NCI-H526 treated with DMSO at 0.1 percent for 48 hours (cell line): Measurements from ENCODE around the gene ATP7B.
"Not testable (repeated sequence)": the region's sequence is repeated elsewhere in the genome, so short reads cannot be mapped to it uniquely, and the experiment has no call there.

Experiments used
- DNase-seq: peaks from one replicate; lab custom pipeline; 2025; lab: John Stamatoyannopoulos, UW

Gene ATP7B

GRCh38 chr13:52010890-52011631 is at the start of gene ATP7B:
ATP7B (minus strand) TSS chr13:52011450; CDS start chr13:52011337, 113 bp downstream.
- peak; percentile 61 for DNase-seq

GRCh38 chr13:52053460-52053859 is 42.2 kb upstream of the ATP7B start:
- no peak for DNase-seq

DNA sequence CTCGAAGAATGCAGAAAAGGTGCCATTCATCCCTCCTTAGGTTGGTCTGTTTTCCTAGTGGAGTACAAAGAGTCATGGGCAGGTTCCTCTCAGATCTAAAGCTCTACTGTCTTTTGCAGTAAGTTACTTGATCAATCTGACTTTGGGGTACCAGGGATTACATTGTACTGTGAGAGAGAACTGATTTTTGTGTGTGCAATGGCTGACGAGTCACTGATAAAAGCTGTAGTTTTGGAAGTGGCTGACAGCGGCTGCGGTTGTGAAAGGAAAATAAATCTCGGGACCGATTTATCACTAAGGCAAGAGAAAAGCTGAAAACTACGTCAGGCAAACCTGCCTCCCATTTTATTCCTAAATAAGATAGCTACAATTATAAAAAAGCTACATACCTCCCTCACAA is 40.1 kb upstream of the ATP7B start:
- no peak for DNase-seq

DNA sequence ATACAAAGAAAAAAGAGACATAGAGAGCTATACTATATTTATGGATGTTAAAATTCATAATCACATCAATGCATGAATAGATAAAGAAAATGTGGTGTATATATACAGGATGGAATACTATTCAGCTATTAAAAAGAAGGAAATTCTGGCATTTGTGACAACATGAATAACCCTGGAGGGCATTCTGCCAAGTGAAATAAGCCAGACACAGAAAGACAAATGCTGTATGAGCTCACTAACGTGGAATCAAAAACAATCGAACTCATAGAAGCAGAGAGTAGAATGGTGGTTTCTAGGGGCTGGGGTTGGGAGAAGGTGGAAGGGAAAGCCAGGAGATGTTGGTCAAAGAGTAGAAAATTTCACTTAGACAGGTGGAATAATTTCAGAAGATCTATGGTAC is 37.3 kb upstream of the ATP7B start:
- no peak for DNase-seq

GRCh38 chr13:52047463-52047862 is 36.2 kb upstream of the ATP7B start:
- DNase-seq, result no peak

DNA sequence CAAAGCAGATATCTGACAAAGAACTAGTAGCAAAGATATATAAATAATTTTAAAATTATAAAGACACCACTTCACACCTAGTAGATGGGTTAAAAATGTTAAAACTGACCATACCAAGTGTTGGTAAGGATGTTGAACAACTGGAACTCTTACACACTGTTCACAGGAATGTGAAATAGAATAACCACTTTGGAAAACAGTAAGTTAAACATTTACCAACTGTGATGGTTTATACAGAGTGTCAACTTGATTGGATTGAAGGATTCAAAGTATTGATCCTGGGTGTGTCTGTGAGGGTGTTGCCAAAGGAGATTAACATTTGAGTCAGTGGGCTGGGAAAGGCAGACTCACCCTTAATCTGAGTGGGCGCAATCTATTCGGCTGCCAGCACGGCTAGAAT is 32.4 kb upstream of the ATP7B start:
- no peak for DNase-seq

- DNase-seq, result no peak
Observed at GRCh38 chr13:52036037-52036436, 24.8 kb upstream of the ATP7B start.

DNA sequence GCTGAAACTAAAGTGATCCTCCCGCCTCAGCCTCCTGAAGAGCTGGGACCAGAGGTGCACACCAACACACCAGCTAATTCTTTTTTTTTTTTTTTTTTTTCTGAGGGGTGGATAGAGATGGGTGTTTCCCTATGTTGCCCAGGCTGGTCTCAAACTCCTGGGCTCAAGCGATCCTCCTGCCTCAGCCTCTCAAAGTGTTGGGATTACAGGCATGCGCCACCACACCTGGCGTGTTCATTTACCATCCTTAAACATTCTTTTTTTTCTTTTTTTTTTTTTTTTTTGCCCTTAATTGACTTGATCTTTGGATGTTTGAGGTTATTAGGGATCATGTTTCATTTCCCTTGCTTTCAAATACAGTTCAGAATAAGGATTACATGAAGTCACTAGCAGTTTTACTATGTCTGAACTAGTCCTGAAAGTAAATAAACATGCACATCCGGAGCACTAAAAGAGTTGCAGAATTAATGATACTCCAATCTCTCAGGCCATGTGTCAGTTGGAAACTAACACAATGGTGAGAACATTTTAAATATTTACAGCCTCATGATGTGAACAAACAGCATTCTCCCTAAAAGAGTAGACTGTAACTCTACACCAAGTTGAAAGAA is 23.5 kb upstream of the ATP7B start:
- no peak for DNase-seq

DNA sequence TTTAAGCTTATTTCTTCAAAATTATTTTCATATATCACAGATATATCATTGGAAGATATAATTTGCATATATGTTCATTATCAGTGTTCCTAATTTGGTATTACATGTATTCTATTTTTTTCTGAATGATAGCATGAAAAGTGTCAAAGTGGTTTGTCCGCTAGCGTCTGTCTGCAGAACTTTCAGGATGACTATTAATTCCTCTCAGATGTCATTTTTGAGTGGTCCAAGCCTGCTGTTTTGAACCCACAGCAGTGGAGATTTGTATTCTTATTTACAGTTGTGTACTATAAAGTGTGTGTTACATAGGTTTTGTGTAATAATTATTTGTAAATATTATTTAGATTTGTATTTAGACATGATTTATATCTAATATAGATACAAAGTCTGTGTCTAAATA is 21.8 kb upstream of the ATP7B start:
- no peak for DNase-seq

DNA sequence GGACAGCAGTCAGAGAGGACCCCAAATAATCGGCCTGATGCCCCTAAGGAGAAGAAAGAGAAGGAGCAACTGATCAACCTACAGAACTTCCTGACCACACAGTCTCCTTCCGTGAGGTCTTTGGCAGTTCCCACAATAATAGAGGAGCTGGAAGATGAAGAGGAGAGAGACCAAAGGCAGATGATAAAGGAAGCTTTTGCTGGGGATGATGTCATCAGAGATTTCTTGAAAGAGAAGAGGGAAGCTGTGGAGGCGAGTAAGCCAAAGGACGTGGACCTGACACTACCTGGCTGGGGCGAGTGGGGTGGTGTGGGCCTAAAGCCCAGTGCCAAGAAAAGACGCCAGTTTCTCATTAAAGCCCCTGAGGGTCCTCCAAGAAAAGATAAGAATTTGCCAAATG is 19.2 kb upstream of the ATP7B start:
- DNase-seq, result not testable (repeated sequence)

GRCh38 chr13:52029569-52029968 is 18.3 kb upstream of the ATP7B start:
- no peak for DNase-seq

- DNase-seq, result no peak
Observed at GRCh38 chr13:52027832-52028231, 16.6 kb upstream of the ATP7B start.

GRCh38 chr13:52026246-52026626 is 15.0 kb upstream of the ATP7B start:
- DNase-seq, result no peak

GRCh38 chr13:52025475-52026245 is 14.4 kb upstream of the ATP7B start:
- no peak for DNase-seq

DNA sequence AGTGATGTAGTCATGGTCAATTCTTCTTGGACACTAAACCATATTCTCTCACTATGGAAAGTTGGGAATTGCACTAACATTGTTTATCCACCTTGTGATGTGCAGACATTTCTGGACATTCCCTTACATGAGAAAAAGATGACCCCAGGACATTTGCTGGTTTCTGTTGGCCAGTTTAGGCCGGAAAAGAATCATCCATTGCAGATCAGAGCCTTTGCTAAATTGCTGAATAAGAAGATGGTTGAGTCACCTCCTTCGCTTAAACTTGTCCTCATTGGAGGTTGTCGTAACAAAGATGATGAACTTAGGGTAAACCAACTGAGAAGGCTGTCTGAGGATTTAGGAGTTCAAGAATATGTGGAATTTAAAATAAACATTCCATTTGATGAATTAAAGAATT is 13.2 kb upstream of the ATP7B start, which contains the start of gene UTP14C:
TSS of gene UTP14C (plus strand) at position 211 of the 400 bp plus-strand sequence. CDS start 4,114 bp downstream, outside the sequence.
- no peak for DNase-seq

GRCh38 chr13:52022356-52022755 is 11.1 kb upstream of the ATP7B start:
- DNase-seq, result no peak

DNA sequence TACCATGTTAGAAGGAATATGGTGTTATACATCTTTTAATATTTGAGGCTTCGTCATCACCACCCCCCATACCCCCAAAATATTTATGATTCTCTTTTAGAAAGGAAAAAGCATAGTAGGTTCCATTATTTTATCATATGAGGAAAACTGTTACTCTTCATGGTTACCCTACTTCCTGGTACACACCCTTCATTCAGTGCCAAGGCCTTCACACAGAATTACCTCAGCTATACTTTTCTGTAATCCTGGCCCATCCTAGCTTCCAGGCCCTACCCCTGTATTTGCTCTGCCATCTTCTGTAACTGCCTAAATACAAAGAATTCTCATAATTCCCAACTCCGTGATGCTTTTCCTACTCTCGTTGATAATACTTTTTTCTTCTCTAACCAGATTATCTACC is 8.9 kb upstream of the ATP7B start:
- no peak for DNase-seq

- DNase-seq, result no peak
Observed at GRCh38 chr13:52016296-52016695, 5.0 kb upstream of the ATP7B start.

DNA sequence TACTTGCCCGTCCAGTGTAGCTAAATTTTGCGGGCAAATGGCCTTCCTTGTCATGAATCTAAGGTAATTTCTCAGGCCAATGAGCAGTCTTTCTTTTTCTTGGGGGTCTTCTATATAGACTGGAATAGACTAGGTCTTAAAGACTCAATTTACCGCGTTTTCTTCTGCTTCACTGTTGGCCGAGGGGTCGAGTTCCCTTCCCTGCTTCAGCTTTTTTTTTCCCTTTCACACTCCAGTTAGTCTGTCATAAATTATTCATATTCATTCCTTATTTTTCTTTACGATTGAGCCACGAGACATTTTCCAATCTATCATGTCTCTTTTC is 1.2 kb upstream of the ATP7B start:
- no peak for DNase-seq

DNA sequence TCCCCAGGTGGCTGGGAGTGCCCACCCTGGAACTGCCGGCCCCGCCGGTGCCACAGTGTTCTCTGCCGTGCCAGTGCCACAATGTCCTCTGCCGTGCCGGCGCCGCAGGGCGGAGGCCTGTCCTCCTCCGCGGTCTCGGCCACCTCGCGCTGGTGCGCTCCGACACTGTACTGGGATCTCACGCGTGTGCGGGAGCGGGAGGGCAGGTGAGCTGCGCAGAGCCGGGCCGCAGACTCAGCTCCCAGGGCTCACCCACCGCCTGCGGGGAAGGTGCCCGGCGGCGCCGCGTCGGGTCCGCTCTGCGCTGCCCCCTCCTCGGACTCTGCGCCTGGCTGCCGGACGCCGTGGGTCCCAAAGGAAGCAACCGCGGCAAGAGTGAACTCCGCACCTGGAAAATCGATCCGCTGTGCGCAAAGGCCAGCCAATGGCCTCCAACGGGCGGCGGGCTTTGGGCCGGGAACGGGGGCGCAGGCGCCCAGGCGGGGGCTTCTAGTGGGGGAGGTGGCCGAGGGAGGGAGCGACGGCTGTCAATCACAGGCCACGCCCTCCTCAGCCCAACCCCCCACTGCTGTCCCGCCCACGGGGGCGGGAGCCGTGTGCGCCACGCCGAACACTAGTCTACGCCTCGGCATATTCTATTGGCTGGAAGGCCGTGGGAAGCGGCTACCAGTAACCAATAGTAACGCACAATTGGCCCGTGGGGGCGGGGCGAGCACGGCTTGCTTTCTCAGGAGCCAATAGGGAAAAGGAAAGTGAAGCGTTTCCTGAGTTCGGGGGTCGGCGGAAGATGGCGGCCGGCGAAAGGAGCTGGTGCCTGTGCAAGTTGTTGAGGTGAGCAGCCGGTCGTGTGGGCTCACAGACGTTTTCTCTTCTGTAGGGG is 622 bp upstream of the ATP7B start, which contains the start of gene ALG11:
TSS of gene ALG11 (plus strand) at position 767 of the 880 bp plus-strand sequence. CDS start at position 788, 21 bp downstream.
- peak; percentile 98 for DNase-seq

DNA sequence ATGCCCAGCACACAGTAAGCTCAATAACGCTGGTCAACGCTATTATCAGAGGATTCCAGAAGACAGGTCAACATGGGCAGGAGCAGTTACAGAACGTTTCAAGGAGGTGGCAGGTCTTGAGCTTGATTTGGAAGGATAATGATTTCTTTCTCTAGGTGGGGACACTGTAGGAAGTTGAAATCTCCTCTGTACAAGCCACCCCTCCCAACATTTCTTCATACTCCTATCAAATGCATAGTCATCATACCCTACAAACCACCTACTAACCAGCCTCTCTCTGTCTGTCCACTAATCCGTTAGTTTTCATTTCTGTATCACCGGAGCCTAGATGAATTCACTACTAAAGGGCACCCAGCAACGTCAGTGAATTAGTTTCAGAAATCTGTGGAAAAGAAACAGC is 1.3 kb downstream of the ATP7B start:
- DNase-seq, result no peak
